Panc1 (cell line): ENCODE data around the gene AMPH.

Experiments
- CTCF ChIP-seq: fragments of 450-650 bp; IDR thresholded peaks from 2 replicates; pipeline ENCODE4 v1.5.1; 2017; ENCODE audit warnings: mild to moderate bottlenecking
- POLR2AphosphoS5 ChIP-seq: IDR thresholded peaks from 2 replicates; pipeline ENCODE4 v1.6.1; 2012; ENCODE audit warnings: mild to moderate bottlenecking, low read depth, low read length, moderate library complexity
- REST ChIP-seq, 2 experiments: IDR thresholded peaks; 2 replicates each; pipeline ENCODE4 v1.6.1; 2011 to 2012; ENCODE audit warnings: low read depth in 2 of 2, control low read depth in 1 of 2, low read length in 1 of 2, mild to moderate bottlenecking in 1 of 2, moderate library complexity in 1 of 2; ENCODE audit not compliant: insufficient read depth in 1 of 2

- TF ChIP-seq REST (IDR thresholded peaks at IDR 0.05; ENCODE audit: insufficient read depth in 1 of 2, low read depth in 2 of 2, low read length in 1 of 2) (no peak), CTCF (no peak), POLR2AphosphoS5 (no peak)
Observed at GRCh38 chr7:38429057-38429456, 202.1 kb downstream of the AMPH start.
